T-helper 1 cell treated with Interleukin-12 subunit alpha and Interleukin-12 subunit beta and Interleukin-4 antibody, amounts not matched to agents 30 ng/mL and 1 ng/mL, for 36 hours (primary cell): ENCODE results near the gene NUDCD2. TPM values are rescaled to one million over a fixed set of nuclear protein-coding genes. Genes with fewer than 3 reads are reported as not detected.
"Not testable (repeated sequence)": the region's sequence is repeated elsewhere in the genome, so short reads cannot be mapped to it uniquely, and the experiment has no call there.

ENCODE experiments used
- intact Hi-C: fragments of 100-400 bp; cut with micrococcal nuclease; formaldehyde crosslinking; loops from one replicate; pipeline ENCODE4 v1.15.1; 2024
- total RNA-seq: library from RNA; stranded (reverse); gene quantifications from 2 replicates; pipeline ENCODE4 v1.2.3, GENCODE V29; 2022

The NUDCD2 gene
- total RNA-seq, 1 donor from 2014 or later: 30.2 TPM

- intact Hi-C loops: no loop called here
Measured at GRCh38 chr5:163434401-163434866, 25.5 kb downstream of the NUDCD2 start.

GRCh38 chr5:163433271-163433670 is 26.6 kb downstream of the NUDCD2 start:
- intact Hi-C loops: no loop called here

GRCh38 chr5:163432544-163432943 is 27.4 kb downstream of the NUDCD2 start:
- intact Hi-C loops: no loop called here

GRCh38 chr5:163426128-163426527 is 33.8 kb downstream of the NUDCD2 start:
- intact Hi-C loops: not testable (repeated sequence)

GRCh38 chr5:163424836-163425235 is 35.1 kb downstream of the NUDCD2 start:
- intact Hi-C loops: no loop called here

GRCh38 chr5:163415673-163416072 is 44.2 kb downstream of the NUDCD2 start:
- intact Hi-C loops: not testable (repeated sequence)

GRCh38 chr5:163410505-163410904 is 49.4 kb downstream of the NUDCD2 start:
- intact Hi-C loops: no loop called here

GRCh38 chr5:163409384-163409783 is 50.5 kb downstream of the NUDCD2 start:
- intact Hi-C loops: loop anchor here (5.0 kb wide), 1 partner anchor 327 kb away; no protein-coding TSS in a partner anchor

- intact Hi-C loops: loop anchor here (1.0 to 5.0 kb wide), 4 partner anchors 29 to 326 kb away; partner anchors contain the start of gene CCNG1
Measured at GRCh38 chr5:163408311-163408923, 51.5 kb downstream of the NUDCD2 start.

GRCh38 chr5:163407034-163407655 is 52.8 kb downstream of the NUDCD2 start:
- intact Hi-C loops: loop anchor here (5.0 kb wide), 1 partner anchor 325 kb away; no protein-coding TSS in a partner anchor

GRCh38 chr5:163404364-163405173 is 55.3 kb downstream of the NUDCD2 start:
- intact Hi-C loops: loop anchor here (5.0 kb wide), 1 partner anchor 322 kb away; no protein-coding TSS in a partner anchor

GRCh38 chr5:163402007-163402406 is 57.9 kb downstream of the NUDCD2 start:
- intact Hi-C loops: no loop called here

GRCh38 chr5:163401271-163401670 is 58.6 kb downstream of the NUDCD2 start:
- intact Hi-C loops: no loop called here

GRCh38 chr5:163399923-163400322 is 60.0 kb downstream of the NUDCD2 start:
- intact Hi-C loops: no loop called here

- intact Hi-C loops: no loop called here
Measured at GRCh38 chr5:163397354-163397753, 62.5 kb downstream of the NUDCD2 start.

- intact Hi-C loops: not testable (repeated sequence)
Measured at GRCh38 chr5:163396818-163397340, 63.0 kb downstream of the NUDCD2 start.

Other genes starting within 250 kb of the NUDCD2 start
- gene CCNG1, start 22.5 kb downstream of the NUDCD2 start, total RNA-seq: 103 and 109 TPM in 2 replicates
- 30.7 and 32.8 TPM in 2 replicates for gene HMMR, start 530 bp upstream of the NUDCD2 start, total RNA-seq
- 114 TPM in 2 replicates for gene MAT2B, start 45.5 kb upstream of the NUDCD2 start, total RNA-seq